Activated CD8-positive, alpha-beta memory T cell treated with anti-CD3 and anti-CD28 coated beads for 48 hours (primary cell): ENCODE measurements around the gene KCNQ5.

Experiments
- DNase-seq, 3 experiments: peaks; one replicate each; pipeline ENCODE4 v3.0.0-alpha.2; 2020; ENCODE audit warnings: low read depth in 2 of 3, low spot score in 2 of 3

The KCNQ5 gene

DNA sequence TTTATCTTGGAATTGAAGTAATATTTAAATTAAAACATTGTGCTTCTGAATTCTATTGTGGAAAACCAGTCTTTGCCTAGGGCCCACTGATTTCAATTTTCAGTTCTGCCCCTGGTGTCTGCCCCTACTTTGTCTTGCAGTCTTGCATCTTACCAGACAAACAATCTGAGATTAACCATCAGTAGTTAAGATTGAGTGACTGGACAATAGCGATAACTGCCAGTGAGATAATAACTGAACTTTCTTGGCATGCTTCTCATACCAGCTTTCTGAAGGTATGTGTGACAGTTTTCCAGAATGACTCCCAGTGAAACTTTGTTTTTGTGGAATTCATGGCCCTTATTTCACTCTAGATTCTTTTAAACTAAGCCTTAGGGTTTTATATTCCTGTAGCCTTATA lies 53.5 kb downstream of the KCNQ5 start:
- no peak for DNase-seq

- no peak for DNase-seq
Observed at GRCh38 chr6:72676995-72677394, 55.1 kb downstream of the KCNQ5 start.

- DNase-seq = no peak
Observed at GRCh38 chr6:72677740-72678139, 55.9 kb downstream of the KCNQ5 start.

- no peak for DNase-seq
Observed at GRCh38 chr6:72683797-72684196, 61.9 kb downstream of the KCNQ5 start.

DNA sequence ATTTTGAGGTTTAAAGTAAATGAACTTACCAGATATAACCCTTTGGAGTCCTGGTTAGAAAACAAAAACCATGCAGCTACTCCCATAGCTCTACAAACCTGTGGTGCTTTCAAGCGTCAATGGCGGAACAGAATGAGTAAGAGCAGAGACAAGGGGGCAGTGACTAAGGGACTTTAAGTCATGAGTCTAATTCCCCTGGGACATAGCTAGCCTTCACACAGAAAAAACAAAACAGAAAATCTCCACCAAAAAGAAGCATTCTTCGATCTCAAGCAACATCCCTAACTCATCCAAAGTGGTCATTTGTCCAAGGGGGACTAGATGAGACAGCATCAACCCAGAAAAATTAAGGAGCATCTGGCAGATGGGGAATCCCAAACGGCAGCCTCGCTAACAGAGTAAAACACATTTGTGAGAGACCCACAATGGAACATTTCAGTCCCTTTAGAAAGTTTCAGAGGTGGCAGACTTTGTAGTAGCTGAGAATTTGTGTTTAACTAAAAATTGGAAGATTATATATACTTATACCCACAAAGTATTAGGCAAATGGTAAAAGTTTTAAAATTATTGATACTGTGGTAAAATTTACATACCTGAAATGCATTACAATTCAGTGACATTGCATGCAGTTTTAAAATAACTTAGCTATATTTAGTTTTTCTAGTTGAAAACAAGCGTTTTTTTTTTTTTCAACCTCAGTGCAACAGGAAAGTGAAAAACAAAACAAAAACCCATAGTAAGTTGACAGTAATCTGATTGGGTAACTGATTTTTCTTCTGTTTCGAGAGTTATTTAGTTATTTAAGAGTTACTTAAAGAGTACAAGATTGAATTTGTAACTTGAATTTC lies 67.5 kb downstream of the KCNQ5 start:
- no peak for DNase-seq

- DNase-seq = no peak
Observed at GRCh38 chr6:72691249-72691648, 69.4 kb downstream of the KCNQ5 start.

GRCh38 chr6:72696055-72696454 lies 74.2 kb downstream of the KCNQ5 start:
- DNase-seq = no peak

DNA sequence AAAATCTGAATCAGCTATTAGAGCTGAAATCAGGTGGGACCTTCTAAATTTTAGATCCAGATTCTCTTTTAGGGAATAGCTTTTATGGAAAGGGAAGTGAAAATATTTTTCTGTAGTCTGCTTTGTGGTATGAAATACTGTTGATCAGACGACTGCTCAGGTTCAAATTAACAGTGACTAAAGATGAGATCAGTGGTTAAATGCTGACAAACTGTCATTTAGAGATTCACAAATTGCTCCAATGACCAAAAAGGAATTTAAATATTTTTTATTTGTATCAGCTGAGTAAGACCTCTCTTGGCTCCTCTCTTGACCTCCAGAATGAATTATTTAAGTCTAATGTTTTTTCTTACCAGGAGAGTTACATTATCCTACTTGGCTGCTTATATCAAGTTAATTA lies 77.3 kb downstream of the KCNQ5 start:
- DNase-seq = no peak

- DNase-seq = no peak
Observed at GRCh38 chr6:72702421-72702820, 80.6 kb downstream of the KCNQ5 start.

GRCh38 chr6:72703093-72703492 lies 81.2 kb downstream of the KCNQ5 start:
- no peak for DNase-seq

DNA sequence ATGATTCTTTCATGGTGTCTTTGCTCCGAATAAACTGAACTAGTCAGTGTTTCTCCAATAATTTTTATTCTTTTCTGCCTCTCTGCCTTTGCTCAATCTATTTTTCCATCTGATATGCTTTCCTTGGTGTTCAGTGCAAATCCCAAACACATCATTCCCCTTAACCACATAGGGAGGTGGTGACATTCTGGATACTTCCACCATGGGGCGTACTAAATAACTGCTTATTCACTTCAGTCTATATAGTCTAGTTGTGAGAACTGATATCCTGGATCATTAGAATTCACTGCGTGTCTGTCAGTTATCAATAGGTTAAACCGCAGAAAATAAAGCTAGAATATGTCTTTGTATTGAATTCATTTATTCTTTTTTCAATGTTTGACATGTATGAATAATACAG lies 83.1 kb downstream of the KCNQ5 start:
- DNase-seq = no peak

DNA sequence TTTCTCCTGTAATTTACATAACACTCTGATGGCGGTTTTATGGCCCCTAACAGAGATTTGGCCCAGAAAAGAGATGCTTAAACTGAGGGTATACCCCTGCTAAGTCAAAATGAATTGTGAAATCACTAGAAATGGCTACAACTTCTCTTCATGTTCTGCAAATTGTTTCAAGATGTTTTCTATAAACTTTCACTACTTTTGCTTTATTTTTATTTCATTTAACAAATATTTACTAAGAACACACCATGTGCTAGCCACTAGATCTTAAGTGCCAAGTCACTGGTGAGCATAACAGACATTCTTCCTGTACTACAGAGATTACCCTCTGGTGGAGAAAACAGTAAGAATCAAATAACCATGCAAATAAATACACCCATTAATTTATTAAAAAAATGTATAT lies 87.6 kb downstream of the KCNQ5 start:
- no peak for DNase-seq

- DNase-seq = no peak
Observed at GRCh38 chr6:72711731-72712130, 89.9 kb downstream of the KCNQ5 start.

GRCh38 chr6:72712910-72713309 lies 91.0 kb downstream of the KCNQ5 start:
- no peak for DNase-seq

- DNase-seq = no peak
Observed at GRCh38 chr6:72715119-72715518, 93.3 kb downstream of the KCNQ5 start.

DNA sequence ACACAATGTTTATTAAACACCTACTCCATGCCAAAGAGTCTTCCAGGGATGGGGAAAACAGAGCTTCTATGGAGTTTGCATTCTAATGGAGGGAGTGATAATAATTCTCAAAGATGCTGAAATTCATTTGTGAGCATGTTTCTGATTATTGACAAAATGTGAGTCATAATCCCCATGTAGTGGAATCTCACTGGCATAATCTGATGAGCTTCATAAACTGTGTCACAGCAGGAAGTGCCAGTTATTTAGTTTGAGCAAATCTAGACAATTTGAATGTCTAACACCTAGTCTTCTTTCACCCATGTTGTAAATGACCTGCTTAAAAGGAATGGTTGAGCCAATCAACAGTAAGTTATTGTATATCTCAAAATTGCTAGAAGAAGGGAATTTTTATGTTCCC lies 95.1 kb downstream of the KCNQ5 start:
- DNase-seq = no peak

GRCh38 chr6:72720464-72720863 lies 98.6 kb downstream of the KCNQ5 start:
- no peak for DNase-seq

- no peak for DNase-seq
Observed at GRCh38 chr6:72721346-72721745, 99.5 kb downstream of the KCNQ5 start.

GRCh38 chr6:72724545-72724944 lies 102.7 kb downstream of the KCNQ5 start:
- no peak for DNase-seq

DNA sequence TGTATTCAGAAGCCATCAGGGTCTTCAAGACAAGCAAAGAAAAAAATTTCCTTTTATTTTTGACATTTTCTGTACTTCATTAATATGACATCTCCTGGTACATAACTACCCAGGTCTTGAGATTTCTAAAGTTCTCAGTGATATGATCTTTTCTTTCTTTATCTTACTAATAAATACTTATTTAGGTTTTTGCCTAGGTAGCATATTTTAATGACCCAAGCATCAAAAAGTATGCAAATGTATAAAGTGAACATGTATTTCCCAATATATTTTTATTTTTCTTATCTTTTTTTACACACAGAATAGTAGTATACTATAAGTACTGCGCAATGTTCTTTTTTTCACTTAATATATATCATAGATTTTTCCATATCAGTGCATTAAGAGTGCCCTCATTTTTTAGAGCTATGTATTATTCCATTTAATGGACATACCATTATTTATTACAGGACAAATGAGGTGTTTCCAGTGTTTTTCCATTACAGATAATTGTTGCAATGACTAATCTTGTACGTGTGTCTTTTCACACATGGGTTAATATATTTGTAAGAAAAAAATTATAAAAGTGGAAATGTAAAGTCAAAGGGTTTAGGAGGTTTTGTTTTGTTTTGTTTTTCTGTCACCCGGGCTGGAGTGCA lies 107.0 kb downstream of the KCNQ5 start:
- DNase-seq = no peak

GRCh38 chr6:72733045-72733444 lies 111.2 kb downstream of the KCNQ5 start:
- no peak for DNase-seq

DNA sequence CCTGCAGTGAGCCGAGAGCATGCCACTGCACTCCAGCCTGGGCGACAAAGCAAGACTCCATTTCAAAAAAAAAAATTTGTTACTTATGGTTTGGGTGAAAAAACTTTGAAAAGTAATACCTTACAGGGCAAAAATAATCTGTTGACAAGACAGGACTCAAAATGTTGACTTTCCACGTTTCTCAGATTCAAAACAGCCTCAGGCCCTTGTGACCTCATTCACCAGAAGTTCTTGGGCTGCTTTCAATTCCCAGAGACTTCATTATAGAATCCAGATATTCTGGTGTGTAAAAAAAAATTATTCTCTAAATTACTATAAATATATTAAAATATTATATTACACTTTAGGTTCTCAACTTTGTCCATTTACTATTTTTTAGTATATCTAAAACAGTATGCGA lies 116.2 kb downstream of the KCNQ5 start:
- DNase-seq = no peak

GRCh38 chr6:72739368-72739779 lies 117.5 kb downstream of the KCNQ5 start:
- no peak for DNase-seq
